HL-60 (cell line): ENCODE data around the gene RPAP3.

Experiments used
- GABPA ChIP-seq: IDR thresholded peaks from 2 replicates; pipeline ENCODE4 v1.6.1; 2012; ENCODE audit warnings: low read depth
- POLR2AphosphoS5 ChIP-seq: IDR thresholded peaks from 2 replicates; pipeline ENCODE4 v1.6.1; 2012; ENCODE audit warnings: low read depth
- TF ChIP-seq, protein P1 (sequence below): IDR thresholded peaks from one replicate; pipeline ENCODE4 v1.5.1; 2011; ENCODE audit warnings: low read length, control low read depth, inconsistent platforms; ENCODE audit not compliant: insufficient read depth
- TF ChIP-seq, protein P2 (sequence below): IDR thresholded peaks from 2 replicates; pipeline ENCODE4 v1.6.1; 2012; ENCODE audit warnings: low read depth; ENCODE audit not compliant: insufficient replicate concordance

DNA sequence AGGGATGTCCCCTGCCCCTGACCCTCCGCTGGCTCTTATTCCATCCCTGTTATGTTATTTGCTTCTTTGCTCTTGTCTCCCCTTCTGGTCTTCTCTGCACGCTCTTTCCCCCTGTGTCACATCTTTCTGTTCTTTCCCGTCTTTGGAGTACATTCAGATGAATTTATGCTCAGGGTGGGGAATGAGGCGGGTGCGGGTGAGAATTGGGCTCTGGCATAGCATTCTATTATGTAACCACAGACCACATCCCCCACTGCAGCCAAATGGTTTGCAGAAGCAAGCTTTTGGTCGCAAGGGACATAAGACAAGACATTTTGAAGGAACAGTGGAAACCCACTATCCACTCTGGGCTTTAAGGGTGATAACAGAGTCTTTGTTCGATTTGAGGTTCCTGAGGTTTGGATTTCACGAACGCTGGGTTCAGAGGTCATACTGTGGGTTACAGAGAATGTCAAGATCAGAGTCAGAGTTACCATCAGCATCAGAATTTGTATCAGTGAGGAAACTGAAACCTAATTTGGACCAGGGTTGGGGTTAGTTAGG lies 15.7 kb upstream of the RPAP3 start:
- TF ChIP-seq, protein P1, sequence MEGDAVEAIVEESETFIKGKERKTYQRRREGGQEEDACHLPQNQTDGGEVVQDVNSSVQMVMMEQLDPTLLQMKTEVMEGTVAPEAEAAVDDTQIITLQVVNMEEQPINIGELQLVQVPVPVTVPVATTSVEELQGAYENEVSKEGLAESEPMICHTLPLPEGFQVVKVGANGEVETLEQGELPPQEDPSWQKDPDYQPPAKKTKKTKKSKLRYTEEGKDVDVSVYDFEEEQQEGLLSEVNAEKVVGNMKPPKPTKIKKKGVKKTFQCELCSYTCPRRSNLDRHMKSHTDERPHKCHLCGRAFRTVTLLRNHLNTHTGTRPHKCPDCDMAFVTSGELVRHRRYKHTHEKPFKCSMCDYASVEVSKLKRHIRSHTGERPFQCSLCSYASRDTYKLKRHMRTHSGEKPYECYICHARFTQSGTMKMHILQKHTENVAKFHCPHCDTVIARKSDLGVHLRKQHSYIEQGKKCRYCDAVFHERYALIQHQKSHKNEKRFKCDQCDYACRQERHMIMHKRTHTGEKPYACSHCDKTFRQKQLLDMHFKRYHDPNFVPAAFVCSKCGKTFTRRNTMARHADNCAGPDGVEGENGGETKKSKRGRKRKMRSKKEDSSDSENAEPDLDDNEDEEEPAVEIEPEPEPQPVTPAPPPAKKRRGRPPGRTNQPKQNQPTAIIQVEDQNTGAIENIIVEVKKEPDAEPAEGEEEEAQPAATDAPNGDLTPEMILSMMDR, result no peak
- TF ChIP-seq POLR2AphosphoS5 (no peak), GABPA (no peak)
- TF ChIP-seq, protein P2, sequence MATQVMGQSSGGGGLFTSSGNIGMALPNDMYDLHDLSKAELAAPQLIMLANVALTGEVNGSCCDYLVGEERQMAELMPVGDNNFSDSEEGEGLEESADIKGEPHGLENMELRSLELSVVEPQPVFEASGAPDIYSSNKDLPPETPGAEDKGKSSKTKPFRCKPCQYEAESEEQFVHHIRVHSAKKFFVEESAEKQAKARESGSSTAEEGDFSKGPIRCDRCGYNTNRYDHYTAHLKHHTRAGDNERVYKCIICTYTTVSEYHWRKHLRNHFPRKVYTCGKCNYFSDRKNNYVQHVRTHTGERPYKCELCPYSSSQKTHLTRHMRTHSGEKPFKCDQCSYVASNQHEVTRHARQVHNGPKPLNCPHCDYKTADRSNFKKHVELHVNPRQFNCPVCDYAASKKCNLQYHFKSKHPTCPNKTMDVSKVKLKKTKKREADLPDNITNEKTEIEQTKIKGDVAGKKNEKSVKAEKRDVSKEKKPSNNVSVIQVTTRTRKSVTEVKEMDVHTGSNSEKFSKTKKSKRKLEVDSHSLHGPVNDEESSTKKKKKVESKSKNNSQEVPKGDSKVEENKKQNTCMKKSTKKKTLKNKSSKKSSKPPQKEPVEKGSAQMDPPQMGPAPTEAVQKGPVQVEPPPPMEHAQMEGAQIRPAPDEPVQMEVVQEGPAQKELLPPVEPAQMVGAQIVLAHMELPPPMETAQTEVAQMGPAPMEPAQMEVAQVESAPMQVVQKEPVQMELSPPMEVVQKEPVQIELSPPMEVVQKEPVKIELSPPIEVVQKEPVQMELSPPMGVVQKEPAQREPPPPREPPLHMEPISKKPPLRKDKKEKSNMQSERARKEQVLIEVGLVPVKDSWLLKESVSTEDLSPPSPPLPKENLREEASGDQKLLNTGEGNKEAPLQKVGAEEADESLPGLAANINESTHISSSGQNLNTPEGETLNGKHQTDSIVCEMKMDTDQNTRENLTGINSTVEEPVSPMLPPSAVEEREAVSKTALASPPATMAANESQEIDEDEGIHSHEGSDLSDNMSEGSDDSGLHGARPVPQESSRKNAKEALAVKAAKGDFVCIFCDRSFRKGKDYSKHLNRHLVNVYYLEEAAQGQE, result no peak
